ENCODE measurements around the gene SUCLG2.

GRCh38 chr3:67564008-67564407 is 90.4 kb downstream of the SUCLG2 start:
- TF ChIP-seq E2F4 (IDR thresholded peaks at IDR 0.05; ENCODE audit: low read depth, low read length) (no peak), EZH2 (IDR thresholded peaks at IDR 0.05; ENCODE audit: borderline replicate concordance, control insufficient read depth, low read depth, low read length) (no peak), POLR2AphosphoS5 (IDR thresholded peaks at IDR 0.05; ENCODE audit: low read length) (no peak), BACH1 (IDR thresholded peaks at IDR 0.05; ENCODE audit: borderline replicate concordance) (no peak), HDAC6 (IDR thresholded peaks at IDR 0.05; ENCODE audit: unreplicated experiment) (no peak), POLR2AphosphoS2 (IDR thresholded peaks at IDR 0.05; ENCODE audit: low read depth, low read length) (no peak), SIN3A (IDR thresholded peaks at IDR 0.05; ENCODE audit: low read depth, low read length) (no peak), SP1 (IDR thresholded peaks at IDR 0.05; ENCODE audit: low read depth, low read length) (no peak), KAT2A (conservative IDR thresholded peaks at IDR 0.05; ENCODE audit: control insufficient read depth, low read depth, low read length) (no peak), NFIC (IDR thresholded peaks at IDR 0.05; ENCODE audit: low read depth, low read length) (no peak), ATF7 (IDR thresholded peaks at IDR 0.05; ENCODE audit: low read depth) (no peak)
